ENCODE results near the gene SLC29A3.

GRCh38 chr10:71366690-71367089 is 47.6 kb downstream of the SLC29A3 start:
- TF ChIP-seq SP1 (IDR thresholded peaks at IDR 0.05) = no peak
- no peak for TF ChIP-seq LEF1 (IDR thresholded peaks at IDR 0.05; ENCODE audit: borderline replicate concordance)
- no peak for TF ChIP-seq L3MBTL2 (conservative IDR thresholded peaks at IDR 0.05)
- TF ChIP-seq ZNF384 (IDR thresholded peaks at IDR 0.05) = no peak
- no peak for TF ChIP-seq PKNOX1 (IDR thresholded peaks at IDR 0.05)
- no peak for TF ChIP-seq BHLHE40 (IDR thresholded peaks at IDR 0.05; ENCODE audit: borderline replicate concordance)
- TF ChIP-seq SUZ12 (IDR thresholded peaks at IDR 0.05) = no peak
- TF ChIP-seq FOXM1 (IDR thresholded peaks at IDR 0.05; ENCODE audit: borderline replicate concordance) = no peak

Measured in HEK293T (cell line).